ENCODE results near the gene ZSCAN5B. TPM values are rescaled to one million over a fixed set of nuclear protein-coding genes. Genes with fewer than 3 reads are reported as not detected.
"Not testable (repeated sequence)": the region's sequence is repeated elsewhere in the genome, so short reads cannot be mapped to it uniquely, and the experiment has no call there.

Gene ZSCAN5B
- total and polyA plus RNA-seq, 9 of the 15 experiments (the other 6 are each of a cell fraction or from before 2014, with no cell fraction given), result 0.03 to 0.07 TPM; not detected in 7

- POLR2A ChIA-PET; CTCF ChIA-PET (ENCODE audit: low intra/inter-chr PET ratio): not testable (repeated sequence)
Measured at GRCh38 chr19:56175861-56176307, 21.7 kb downstream of the ZSCAN5B start, which contains the start of gene GALP. TSS of gene GALP (plus strand) at chr19:56176008. CDS start at chr19:56177109, 1,101 bp downstream.

GRCh38 chr19:56174550-56174949, 23.0 kb downstream of the ZSCAN5B start:
- FAIRE-seq (no peak), ATAC-seq (peak; percentile 36), DNase-seq (ENCODE audit: extremely low read depth in 1 of 4, low spot score in 3 of 4) (peak in 2 of 4 experiments; percentile 6 to 23)
- in situ Hi-C loops (cut with MboI), result no loop called here
- Histone ChIP-seq H3K4me3 (no peak overlapping the region), H3K27ac (ENCODE audit: extremely low read depth, low read depth, low read length) (no peak overlapping the region), H2AFZ (ENCODE audit: low read depth, low read length) (0 out of 2 replicates have a peak overlapping the region, but pooled peaks have one; percentile 1), H3K9me1 (ENCODE audit: control insufficient read depth, insufficient read depth, low read length) (no peaks in the 10 kb centered on the region), H3K9ac (ENCODE audit: insufficient read depth in 1 of 2, low read depth in 2 of 2, low read length in 2 of 2) (peak overlapping the region in 1 of 2 experiments; percentile 52; a peak in 2 of 4 replicates), H4K20me1 (replicated peaks; ENCODE audit: control insufficient read depth, insufficient read depth, low read length) (no peaks in the 10 kb centered on the region), H3K4me2 (ENCODE audit: insufficient read depth, low read length) (peak overlapping the region; percentile 26; the same call in 1 of the 2 replicates), H3K36me3 (ENCODE audit: control insufficient read depth, insufficient read depth, low read length) (no peaks in the 10 kb centered on the region), H3K79me2 (ENCODE audit: control insufficient read depth, insufficient read depth, low read length) (no peaks in the 10 kb centered on the region), H3K9me3 (replicated peaks; ENCODE audit: control insufficient read depth, insufficient read depth, low read depth, low read length) (no peaks in the 10 kb centered on the region), H3K4me1 (replicated peaks in 1 of 2; ENCODE audit: control insufficient read depth in 2 of 2, insufficient read depth in 2 of 2, low read length in 2 of 2) (peaks cover 5 to 23% of the 10 kb centered on the region in 2 experiments; a peak in 3 of 5 replicates), H3K27me3 (ENCODE audit: control insufficient read depth in 2 of 2, insufficient read depth in 2 of 2, low read length in 2 of 2) (peaks cover 0 to 31% of the 10 kb centered on the region in 2 experiments; a peak in 4 of 5 replicates)
- CTCF ChIA-PET (ENCODE audit: low intra/inter-chr PET ratio), result no interaction called here
- POLR2A ChIA-PET, result no interaction called here
- BruUV-seq (replicated peaks), result no TSS peak
- intact Hi-C loops (cut with micrococcal nuclease), result loop anchor here (5.0 kb wide), 1 partner anchor 158 kb away; no protein-coding TSS in a partner anchor
- 4% methylated on average over 11 of the region's 11 CpGs for WGBS (ENCODE audit: insufficient coverage, low coverage, missing lambda C conversion rate)
- TF ChIP-seq CCNT2 (IDR thresholded peaks at IDR 0.05; ENCODE audit: borderline replicate concordance, extremely low read depth, insufficient read length, low read depth, low read length) (no peak), CEBPG (CRISPR knock-in tag; IDR thresholded peaks at IDR 0.05) (no peak), CEBPG (tag; conservative IDR thresholded peaks at IDR 0.05 in 1 of 2, IDR thresholded peaks at IDR 0.05 in 1 of 2) (no peak), NRF1 (conservative IDR thresholded peaks at IDR 0.05 in 1 of 2, IDR thresholded peaks at IDR 0.05 in 1 of 2) (no peak), JUND (IDR thresholded peaks at IDR 0.05; ENCODE audit: borderline replicate concordance, low read depth, low read length) (no peak), JUND (tag; IDR thresholded peaks at IDR 0.05; ENCODE audit: borderline replicate concordance, low read depth, low read length) (peak; percentile 20; the same call in 1 of the 3 replicates), ATF7 (IDR thresholded peaks at IDR 0.05) (peak; percentile 79; the same call in 1 of the 2 replicates), ATF1 (CRISPR knock-in tag; IDR thresholded peaks at IDR 0.05) (no peak), ATF1 (tag; IDR thresholded peaks at IDR 0.05) (peak; percentile 58; the same call in 1 of the 2 replicates), ZNF785 (CRISPR knock-in tag; IDR thresholded peaks at IDR 0.05) (no peak), NEUROD1 (IDR thresholded peaks at IDR 0.05; ENCODE audit: borderline replicate concordance, low read depth, low read length, partially characterized antibody) (no peak), ELK3 (CRISPR knock-in tag; IDR thresholded peaks at IDR 0.05) (no peak)
- TF ChIP-seq, protein P1, sequence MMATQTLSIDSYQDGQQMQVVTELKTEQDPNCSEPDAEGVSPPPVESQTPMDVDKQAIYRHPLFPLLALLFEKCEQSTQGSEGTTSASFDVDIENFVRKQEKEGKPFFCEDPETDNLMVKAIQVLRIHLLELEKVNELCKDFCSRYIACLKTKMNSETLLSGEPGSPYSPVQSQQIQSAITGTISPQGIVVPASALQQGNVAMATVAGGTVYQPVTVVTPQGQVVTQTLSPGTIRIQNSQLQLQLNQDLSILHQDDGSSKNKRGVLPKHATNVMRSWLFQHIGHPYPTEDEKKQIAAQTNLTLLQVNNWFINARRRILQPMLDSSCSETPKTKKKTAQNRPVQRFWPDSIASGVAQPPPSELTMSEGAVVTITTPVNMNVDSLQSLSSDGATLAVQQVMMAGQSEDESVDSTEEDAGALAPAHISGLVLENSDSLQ (IDR thresholded peaks at IDR 0.05), result 0 out of 2 replicates have a peak, but pooled peaks have one; percentile 9

More at GRCh38 chr19:56175861-56176307, 21.7 kb downstream of the ZSCAN5B start, which contains the start of gene GALP:
- H3K79me2 ChIP-seq (ENCODE audit: control insufficient read depth, insufficient read depth, low read length); H3K36me3 ChIP-seq (ENCODE audit: control insufficient read depth, insufficient read depth, low read length); BruUV-seq (replicated peaks); DNase-seq (ENCODE audit: extremely low read depth in 1 of 4, low spot score in 3 of 4); H3K9me3 ChIP-seq (replicated peaks; ENCODE audit: control insufficient read depth, insufficient read depth, low read depth, low read length); H4K20me1 ChIP-seq (replicated peaks; ENCODE audit: control insufficient read depth, insufficient read depth, low read length); in situ Hi-C loops (cut with MboI); H3K27ac ChIP-seq (ENCODE audit: extremely low read depth, low read depth, low read length); FAIRE-seq; H3K9me1 ChIP-seq (ENCODE audit: control insufficient read depth, insufficient read depth, low read length); H3K4me3 ChIP-seq; ATAC-seq; intact Hi-C loops (cut with micrococcal nuclease); H2AFZ ChIP-seq (ENCODE audit: low read depth, low read length): not testable (repeated sequence)
- Histone ChIP-seq H3K4me1 (replicated peaks in 1 of 2; ENCODE audit: control insufficient read depth in 2 of 2, insufficient read depth in 2 of 2, low read length in 2 of 2) (peaks cover 5 to 23% of the 10 kb centered on the region in 2 experiments; a peak in 3 of 5 replicates), H3K4me2 (ENCODE audit: insufficient read depth, low read length) (peak within 1 kb of the TSS; percentile 26; the same call in 1 of the 2 replicates), H3K9ac (ENCODE audit: insufficient read depth in 1 of 2, low read depth in 2 of 2, low read length in 2 of 2) (peak within 1 kb of the TSS in 1 of 2 experiments; percentile 52; a peak in 2 of 4 replicates), H3K27me3 (ENCODE audit: control insufficient read depth in 2 of 2, insufficient read depth in 2 of 2, low read length in 2 of 2) (peaks cover 0 to 31% of the 10 kb centered on the region in 2 experiments; a peak in 4 of 5 replicates)
- WGBS (ENCODE audit: insufficient coverage, low coverage, missing lambda C conversion rate), result 21% methylated on average over 12 of the region's 15 CpGs
